Gastrocnemius medialis (tissue), 4 donors: ENCODE data around the gene PLEKHG4B.

ENCODE experiments used
- POLR2A ChIP-seq, 2 donors: fragments of 450-650 bp; IDR thresholded peaks; one replicate each; pipeline ENCODE4 v1.6.1; 2017; ENCODE audit warnings: antibody characterized with exemption in 2 of 2, mild to moderate bottlenecking in 2 of 2, moderate library complexity in 2 of 2
- TF ChIP-seq, protein P1 (sequence below), 5 experiments: fragments of 450-650 bp in 3 of 5; fragments of 200-600 bp in 2 of 5; sonication (generic) in 2 of 5; IDR thresholded peaks in 4 of 5; conservative IDR thresholded peaks in 1 of 5; 1 replicate in 4 of 5; 2 replicates in 1 of 5; pipeline ENCODE4 v1.5.1; 2016 to 2019; ENCODE audit warnings: antibody characterized with exemption in 5 of 5, mild to moderate bottlenecking in 3 of 5, moderate library complexity in 3 of 5

- no peak for TF ChIP-seq POLR2A (IDR thresholded peaks at IDR 0.05)
- TF ChIP-seq, protein P1, sequence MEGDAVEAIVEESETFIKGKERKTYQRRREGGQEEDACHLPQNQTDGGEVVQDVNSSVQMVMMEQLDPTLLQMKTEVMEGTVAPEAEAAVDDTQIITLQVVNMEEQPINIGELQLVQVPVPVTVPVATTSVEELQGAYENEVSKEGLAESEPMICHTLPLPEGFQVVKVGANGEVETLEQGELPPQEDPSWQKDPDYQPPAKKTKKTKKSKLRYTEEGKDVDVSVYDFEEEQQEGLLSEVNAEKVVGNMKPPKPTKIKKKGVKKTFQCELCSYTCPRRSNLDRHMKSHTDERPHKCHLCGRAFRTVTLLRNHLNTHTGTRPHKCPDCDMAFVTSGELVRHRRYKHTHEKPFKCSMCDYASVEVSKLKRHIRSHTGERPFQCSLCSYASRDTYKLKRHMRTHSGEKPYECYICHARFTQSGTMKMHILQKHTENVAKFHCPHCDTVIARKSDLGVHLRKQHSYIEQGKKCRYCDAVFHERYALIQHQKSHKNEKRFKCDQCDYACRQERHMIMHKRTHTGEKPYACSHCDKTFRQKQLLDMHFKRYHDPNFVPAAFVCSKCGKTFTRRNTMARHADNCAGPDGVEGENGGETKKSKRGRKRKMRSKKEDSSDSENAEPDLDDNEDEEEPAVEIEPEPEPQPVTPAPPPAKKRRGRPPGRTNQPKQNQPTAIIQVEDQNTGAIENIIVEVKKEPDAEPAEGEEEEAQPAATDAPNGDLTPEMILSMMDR (IDR thresholded peaks at IDR 0.05 in 4 of 5, conservative IDR thresholded peaks at IDR 0.05 in 1 of 5) = peak in 3 of 5 experiments; percentile 10 to 23 (median 11)
Measured at GRCh38 chr5:195401-196160, 103.6 kb downstream of the PLEKHG4B start.
